ENCODE data around the gene ZSWIM4.

Gene ZSWIM4

DNA sequence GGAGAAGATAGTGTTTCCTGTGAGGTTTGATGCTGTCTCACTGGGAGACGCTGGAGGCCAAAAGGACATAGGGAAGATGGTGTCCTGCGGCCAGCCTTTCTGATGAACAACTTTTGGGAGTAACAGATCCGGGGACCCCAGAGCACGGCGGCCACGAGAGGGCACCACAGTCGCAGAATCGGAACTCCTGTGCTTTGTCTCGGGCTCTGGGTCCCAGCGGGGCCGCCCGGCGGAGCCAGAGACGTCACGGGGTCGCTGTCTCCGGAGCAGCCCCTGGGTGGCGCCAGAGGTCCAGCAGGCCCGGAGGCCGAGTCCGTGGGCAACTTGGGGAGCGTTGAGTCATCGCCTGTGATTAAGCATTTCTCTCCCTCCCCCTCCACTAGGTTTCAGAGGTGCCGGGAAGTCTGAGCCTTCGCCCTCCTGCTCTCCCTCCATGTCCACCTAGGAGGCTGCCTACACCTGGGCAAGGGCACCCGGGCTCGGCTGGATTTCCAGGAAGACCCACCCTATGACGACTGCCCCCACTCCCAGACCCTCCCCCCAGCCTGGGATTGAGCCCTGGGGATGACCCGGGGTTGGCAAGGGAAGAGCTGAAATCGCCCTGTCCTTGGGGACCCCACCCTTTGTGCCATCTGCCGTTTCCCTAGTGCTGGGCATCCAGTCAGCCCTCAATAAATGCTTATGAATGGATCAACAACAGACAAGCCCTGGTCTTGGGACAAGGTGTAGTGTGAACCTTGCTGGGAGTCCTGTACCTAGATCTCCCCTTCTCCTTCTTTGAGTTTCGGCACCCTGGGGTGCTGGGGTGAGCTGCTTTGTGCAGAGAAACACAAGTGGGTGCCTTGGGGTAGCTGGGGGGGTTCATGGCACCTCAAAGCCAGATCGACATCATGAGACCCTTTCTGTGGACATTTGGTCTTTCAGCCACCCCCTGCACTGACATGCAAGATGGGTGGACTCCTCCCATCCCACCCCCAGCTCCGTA, 85.1 kb downstream of the ZSWIM4 start:
- H3K9me3 Mint-ChIP-seq: no peaks in the 10 kb centered on the region
- DNase-seq (peak; percentile 99 to 100 (median 99)), ATAC-seq (replicated peaks) (peak; percentile 95)
- H3K27ac Mint-ChIP-seq: peak overlapping the region; percentile 86 to 89
- peaks cover 0 to 12% of the 10 kb centered on the region in 2 donors for H3K27me3 Mint-ChIP-seq
- peaks cover 32 to 42% of the 10 kb centered on the region in 2 donors for H3K4me1 Mint-ChIP-seq (ENCODE audit: low read depth in 2 of 2)
- peak overlapping the region; percentile 73 to 79 for H3K4me3 Mint-ChIP-seq
- peaks cover 10% of the 10 kb centered on the region for H3K36me3 Mint-ChIP-seq (ENCODE audit: insufficient read depth)

DNA sequence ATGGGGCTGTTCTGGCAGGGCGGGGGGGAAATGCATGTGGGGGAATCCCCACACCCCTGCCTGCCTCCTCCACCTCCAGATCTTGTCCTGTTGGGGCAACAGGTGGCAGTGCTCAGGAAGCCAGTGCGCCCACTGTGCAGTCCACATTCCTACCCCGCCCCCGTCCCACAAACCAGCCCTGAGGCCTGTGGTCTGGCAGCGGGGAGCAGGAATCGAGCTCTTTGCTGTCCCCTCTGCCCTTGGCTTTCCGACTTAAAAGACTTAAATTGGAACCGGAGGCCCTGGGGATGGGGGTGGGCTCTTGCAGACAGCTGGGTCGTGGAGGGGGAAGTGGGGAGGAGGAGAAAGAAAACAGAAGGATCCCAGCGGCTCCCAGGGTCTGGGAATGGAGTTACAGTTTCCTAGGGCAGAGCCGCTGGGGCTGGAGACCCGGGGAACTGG, 86.0 kb downstream of the ZSWIM4 start:
- no peaks in the 10 kb centered on the region for H3K9me3 Mint-ChIP-seq
- H3K27ac Mint-ChIP-seq: peak overlapping the region; percentile 86 to 89
- H3K36me3 Mint-ChIP-seq (ENCODE audit: insufficient read depth): peaks cover 8% of the 10 kb centered on the region
- H3K4me1 Mint-ChIP-seq (ENCODE audit: low read depth in 2 of 2): peaks cover 32 to 51% of the 10 kb centered on the region in 2 donors
- ATAC-seq (replicated peaks) (no peak), DNase-seq (no peak)
- H3K27me3 Mint-ChIP-seq: peaks cover 0 to 4% of the 10 kb centered on the region in 2 donors
- peak overlapping the region; percentile 73 to 79 for H3K4me3 Mint-ChIP-seq
